ENCODE results near the gene PRKAG2.

PRKAG2 gene

DNA sequence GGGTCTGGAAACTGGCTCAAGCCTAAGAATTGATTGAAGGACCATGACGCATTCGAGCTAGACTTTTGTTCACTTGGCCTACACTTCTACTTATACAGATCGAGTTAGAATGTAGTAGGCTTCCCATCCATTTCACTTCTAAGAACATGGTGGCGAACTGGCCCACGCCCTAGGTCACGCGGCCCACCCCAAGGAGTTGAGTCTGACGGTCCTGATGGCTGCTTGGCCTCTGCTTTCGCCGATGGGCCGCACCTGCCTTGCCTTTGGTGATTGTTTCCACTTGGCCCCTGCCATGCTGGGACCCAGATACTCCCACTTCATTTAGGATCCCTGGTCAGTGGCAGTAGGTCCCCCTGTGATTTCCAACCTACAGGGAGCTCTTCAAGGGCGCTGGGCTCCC, 153.6 kb downstream of the PRKAG2 start:
- H3K27ac ChIP-seq (ENCODE audit: insufficient read depth, low read depth, low read length, poor library complexity, severe bottlenecking) = no peak overlapping the region
- WGBS, 2 experiments = 94 to 95% methylated on average over 12 of the region's 12 CpGs
- no peaks in the 10 kb centered on the region for H3K27me3 ChIP-seq (ENCODE audit: control insufficient read depth, insufficient read depth, low read length, poor library complexity, severe bottlenecking)
- no peak overlapping the region for H3K4me3 ChIP-seq (ENCODE audit: insufficient read depth, low read depth, low read length)
- H3K9me3 ChIP-seq (ENCODE audit: control insufficient read depth, low read length) = no peaks in the 10 kb centered on the region
- peaks cover 18% of the 10 kb centered on the region for H3K4me1 ChIP-seq (ENCODE audit: control insufficient read depth, insufficient read depth, low read length)
- no peaks in the 10 kb centered on the region for H3K36me3 ChIP-seq (ENCODE audit: control insufficient read depth, insufficient read depth, low read length)

DNA sequence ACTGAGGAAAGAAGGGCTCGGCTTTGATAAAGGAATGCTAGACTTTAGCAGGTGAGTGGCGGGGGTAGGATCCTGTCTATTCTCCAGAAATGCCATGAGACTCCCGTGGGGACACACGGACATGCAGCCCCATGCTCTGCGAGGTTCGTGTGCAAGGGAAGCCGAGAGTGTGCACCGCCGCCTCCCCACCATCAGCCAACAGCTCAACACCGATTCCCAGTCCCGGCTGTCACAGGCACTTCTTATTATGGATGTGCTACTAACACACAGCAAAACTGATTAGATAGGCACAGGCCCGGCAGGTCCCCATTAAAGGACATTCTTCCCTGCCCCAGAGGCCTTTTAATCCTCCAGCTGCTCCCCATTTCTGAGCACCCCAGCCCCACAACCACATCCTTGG, 154.4 kb downstream of the PRKAG2 start:
- no peak overlapping the region for H3K4me3 ChIP-seq (ENCODE audit: insufficient read depth, low read depth, low read length)
- no peaks in the 10 kb centered on the region for H3K9me3 ChIP-seq (ENCODE audit: control insufficient read depth, low read length)
- no peaks in the 10 kb centered on the region for H3K27me3 ChIP-seq (ENCODE audit: control insufficient read depth, insufficient read depth, low read length, poor library complexity, severe bottlenecking)
- 85 to 88% methylated on average over 12 of the region's 12 CpGs for WGBS, 2 experiments
- H3K27ac ChIP-seq (ENCODE audit: insufficient read depth, low read depth, low read length, poor library complexity, severe bottlenecking) = no peak overlapping the region
- H3K4me1 ChIP-seq (ENCODE audit: control insufficient read depth, insufficient read depth, low read length) = peaks cover 11% of the 10 kb centered on the region
- H3K36me3 ChIP-seq (ENCODE audit: control insufficient read depth, insufficient read depth, low read length) = no peaks in the 10 kb centered on the region

DNA sequence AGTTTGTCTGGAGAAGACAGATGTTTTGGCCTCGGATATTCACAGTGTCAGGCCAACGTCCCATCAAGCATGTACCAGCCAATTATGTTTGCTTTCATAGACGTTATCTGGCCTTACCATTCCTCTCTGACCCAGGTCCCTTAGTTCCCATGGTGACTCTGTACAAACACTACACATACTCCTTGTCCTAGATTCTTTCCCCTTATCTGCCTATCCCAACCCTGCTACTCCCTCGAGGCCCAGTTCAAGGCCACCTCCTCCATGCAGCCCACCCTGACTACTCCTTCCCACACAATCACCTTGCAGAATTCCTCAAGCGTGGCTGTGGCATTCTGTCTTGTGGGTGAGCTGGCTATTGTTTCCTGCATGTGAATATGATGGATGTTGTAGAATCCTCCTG, 155.2 kb downstream of the PRKAG2 start:
- 94 to 95% methylated on average over 5 of the region's 5 CpGs for WGBS, 2 experiments
- no peak overlapping the region for H3K27ac ChIP-seq (ENCODE audit: insufficient read depth, low read depth, low read length, poor library complexity, severe bottlenecking)
- peaks cover 7% of the 10 kb centered on the region for H3K4me1 ChIP-seq (ENCODE audit: control insufficient read depth, insufficient read depth, low read length)
- H3K4me3 ChIP-seq (ENCODE audit: insufficient read depth, low read depth, low read length) = no peak overlapping the region
- H3K36me3 ChIP-seq (ENCODE audit: control insufficient read depth, insufficient read depth, low read length) = no peaks in the 10 kb centered on the region
- H3K27me3 ChIP-seq (ENCODE audit: control insufficient read depth, insufficient read depth, low read length, poor library complexity, severe bottlenecking) = no peaks in the 10 kb centered on the region
- H3K9me3 ChIP-seq (ENCODE audit: control insufficient read depth, low read length) = no peaks in the 10 kb centered on the region

DNA sequence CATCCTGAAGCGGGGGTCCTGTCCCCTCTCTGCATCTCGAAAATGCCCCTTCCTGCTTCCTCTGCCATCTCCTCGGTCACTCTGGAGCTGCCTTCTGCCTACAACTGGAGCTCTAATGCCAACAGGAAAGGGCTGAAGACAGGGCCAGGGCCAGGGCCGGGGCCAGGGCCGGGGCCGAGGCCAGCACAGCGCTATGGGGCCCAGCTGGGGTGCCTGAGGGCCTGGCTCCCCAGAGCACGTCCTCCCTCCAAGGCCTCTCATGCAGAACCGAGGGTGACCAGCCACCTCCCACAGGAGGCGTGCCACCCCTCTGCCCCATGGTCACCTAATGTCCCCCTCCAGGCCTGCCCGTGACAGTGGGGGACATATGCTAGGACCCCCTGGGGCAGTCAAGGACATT, 155.7 kb downstream of the PRKAG2 start:
- H3K27ac ChIP-seq (ENCODE audit: insufficient read depth, low read depth, low read length, poor library complexity, severe bottlenecking) = no peak overlapping the region
- no peak overlapping the region for H3K4me3 ChIP-seq (ENCODE audit: insufficient read depth, low read depth, low read length)
- no peaks in the 10 kb centered on the region for H3K36me3 ChIP-seq (ENCODE audit: control insufficient read depth, insufficient read depth, low read length)
- peaks cover 7% of the 10 kb centered on the region for H3K4me1 ChIP-seq (ENCODE audit: control insufficient read depth, insufficient read depth, low read length)
- H3K9me3 ChIP-seq (ENCODE audit: control insufficient read depth, low read length) = no peaks in the 10 kb centered on the region
- no peaks in the 10 kb centered on the region for H3K27me3 ChIP-seq (ENCODE audit: control insufficient read depth, insufficient read depth, low read length, poor library complexity, severe bottlenecking)
- whole genome bisulfite sequencing, 2 experiments = 91 to 93% methylated on average over 11 of the region's 11 CpGs

DNA sequence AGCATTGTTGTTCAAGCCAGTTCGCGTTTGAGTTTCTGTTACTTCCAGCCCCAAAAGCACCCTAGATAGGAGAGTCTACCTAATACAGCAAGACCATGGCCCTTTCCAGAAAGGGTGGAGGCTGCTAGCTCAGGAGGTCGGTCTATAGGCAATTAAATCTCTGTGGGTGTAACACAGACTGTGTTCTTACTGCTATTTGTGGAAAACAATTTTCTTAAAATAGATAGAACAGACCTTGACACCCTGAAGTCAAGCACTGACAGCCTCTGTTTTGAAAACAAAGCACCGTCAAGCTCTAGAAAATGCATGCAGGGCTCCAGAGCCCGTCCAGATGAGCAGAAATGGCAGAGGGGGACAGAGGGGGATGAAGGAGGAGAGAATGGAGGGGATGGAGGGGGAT, 156.6 kb downstream of the PRKAG2 start:
- Histone ChIP-seq H3K4me1 (ENCODE audit: control insufficient read depth, insufficient read depth, low read length) (peaks cover 7% of the 10 kb centered on the region), H3K27ac (ENCODE audit: insufficient read depth, low read depth, low read length, poor library complexity, severe bottlenecking) (no peak overlapping the region)
- 77% methylated on average over 4 to 5 of the region's 5 CpGs for WGBS, 2 experiments

DNA sequence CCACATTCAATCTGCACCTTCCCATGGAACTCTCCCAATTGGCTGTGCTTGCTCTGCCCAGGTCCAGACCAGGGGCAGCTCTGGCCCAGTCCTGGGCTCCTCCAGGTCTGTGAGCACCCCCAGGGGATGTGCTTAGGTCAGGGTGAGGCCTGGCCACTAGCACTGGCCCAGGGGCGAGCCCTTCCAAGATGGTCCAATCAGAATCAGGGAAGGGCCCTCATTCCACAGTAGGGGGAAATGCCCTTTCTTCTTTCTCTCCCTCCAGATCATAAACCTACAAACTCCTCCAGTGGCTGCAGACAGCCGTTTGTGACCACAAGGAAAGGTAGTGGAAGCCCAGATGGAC, 157.0 kb downstream of the PRKAG2 start:
- H3K4me1 ChIP-seq (ENCODE audit: control insufficient read depth, insufficient read depth, low read length) = peaks cover 7% of the 10 kb centered on the region

More for the DNA sequence above, 156.6 kb downstream of the PRKAG2 start:
- Histone ChIP-seq H3K9me3 (ENCODE audit: control insufficient read depth, low read length) (no peaks in the 10 kb centered on the region), H3K36me3 (ENCODE audit: control insufficient read depth, insufficient read depth, low read length) (no peaks in the 10 kb centered on the region), H3K4me3 (ENCODE audit: insufficient read depth, low read depth, low read length) (no peak overlapping the region), H3K27me3 (ENCODE audit: control insufficient read depth, insufficient read depth, low read length, poor library complexity, severe bottlenecking) (no peaks in the 10 kb centered on the region)

DNA sequence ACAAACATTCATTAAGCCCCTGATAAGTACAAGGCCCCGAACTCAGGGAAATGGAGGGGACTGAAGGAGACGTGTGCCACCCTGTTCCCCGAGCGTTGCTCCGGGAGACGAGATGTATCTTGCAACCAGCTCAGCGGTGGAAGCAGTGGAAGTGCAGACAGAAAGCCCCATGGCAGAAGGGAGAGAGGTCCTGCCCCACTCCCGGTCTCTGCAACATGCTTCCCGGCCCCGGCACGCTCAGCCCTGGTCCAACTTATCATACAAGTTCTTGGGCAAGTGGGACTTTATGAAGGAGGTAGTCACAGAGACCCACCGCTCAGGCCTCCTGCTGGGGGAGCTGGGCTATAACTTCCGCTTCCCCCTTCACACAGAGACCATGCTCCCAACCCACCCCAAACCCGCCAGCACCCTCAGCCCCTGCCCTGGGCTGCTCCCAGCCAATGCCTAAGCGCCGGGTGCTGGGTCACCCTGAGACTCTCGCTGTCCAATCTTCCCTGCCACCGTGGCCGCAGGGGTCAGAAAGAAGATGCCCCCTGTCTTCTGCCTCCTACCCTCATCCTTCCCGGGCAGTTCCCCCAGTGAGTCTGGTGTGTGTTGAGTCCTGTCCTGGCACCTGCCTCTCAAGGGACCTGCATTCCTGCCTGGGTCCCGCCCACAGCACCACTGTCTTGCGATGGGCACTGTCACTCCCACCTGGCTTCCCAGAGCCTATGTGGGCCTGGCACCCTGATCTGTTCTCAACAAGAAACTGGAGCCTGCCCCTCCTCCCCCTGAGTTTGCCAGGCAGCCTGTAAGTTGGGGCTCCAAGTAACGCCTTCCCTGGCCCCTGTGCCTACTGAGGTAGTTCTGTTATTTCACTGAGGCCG, 157.7 kb downstream of the PRKAG2 start:
- WGBS, 2 experiments = 93% methylated on average over 24 of the region's 24 CpGs

More for the DNA sequence above, 157.0 kb downstream of the PRKAG2 start:
- Histone ChIP-seq H3K27me3 (ENCODE audit: control insufficient read depth, insufficient read depth, low read length, poor library complexity, severe bottlenecking) (no peaks in the 10 kb centered on the region), H3K9me3 (ENCODE audit: control insufficient read depth, low read length) (no peaks in the 10 kb centered on the region), H3K27ac (ENCODE audit: insufficient read depth, low read depth, low read length, poor library complexity, severe bottlenecking) (no peak overlapping the region), H3K36me3 (ENCODE audit: control insufficient read depth, insufficient read depth, low read length) (no peaks in the 10 kb centered on the region), H3K4me3 (ENCODE audit: insufficient read depth, low read depth, low read length) (no peak overlapping the region)
- 87 to 89% methylated on average over 2 of the region's 2 CpGs for WGBS, 2 experiments

DNA sequence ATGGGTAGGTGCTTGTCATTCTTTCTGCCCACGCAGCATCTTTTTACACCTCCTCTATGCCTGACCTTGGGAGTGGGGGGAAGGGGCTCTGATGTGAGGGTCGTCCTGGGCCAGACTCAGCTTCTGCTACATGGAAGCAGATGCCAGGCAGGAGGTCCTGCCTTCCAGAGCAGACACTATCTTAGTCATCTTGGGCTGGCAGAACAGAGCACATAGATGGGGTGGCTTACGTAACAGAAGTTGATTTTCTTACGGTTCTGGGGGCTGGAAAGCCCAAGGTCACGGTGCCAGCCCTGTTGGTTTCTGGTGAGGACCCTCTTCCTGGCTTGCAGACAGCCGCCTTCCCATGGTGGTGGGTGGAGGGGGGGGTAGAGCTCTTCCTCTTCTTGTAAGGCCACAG, 159.0 kb downstream of the PRKAG2 start:
- H3K9me3 ChIP-seq (ENCODE audit: control insufficient read depth, low read length) = no peaks in the 10 kb centered on the region
- H3K27ac ChIP-seq (ENCODE audit: insufficient read depth, low read depth, low read length, poor library complexity, severe bottlenecking) = no peak overlapping the region
- no peaks in the 10 kb centered on the region for H3K36me3 ChIP-seq (ENCODE audit: control insufficient read depth, insufficient read depth, low read length)
- H3K27me3 ChIP-seq (ENCODE audit: control insufficient read depth, insufficient read depth, low read length, poor library complexity, severe bottlenecking) = no peaks in the 10 kb centered on the region
- WGBS, 2 experiments = 84 to 90% methylated on average over 5 of the region's 6 CpGs
- peaks cover 7% of the 10 kb centered on the region for H3K4me1 ChIP-seq (ENCODE audit: control insufficient read depth, insufficient read depth, low read length)
- no peak overlapping the region for H3K4me3 ChIP-seq (ENCODE audit: insufficient read depth, low read depth, low read length)

More for the DNA sequence above, 157.7 kb downstream of the PRKAG2 start:
- no peak overlapping the region for H3K4me3 ChIP-seq (ENCODE audit: insufficient read depth, low read depth, low read length)
- H3K4me1 ChIP-seq (ENCODE audit: control insufficient read depth, insufficient read depth, low read length) = peaks cover 7% of the 10 kb centered on the region
- no peaks in the 10 kb centered on the region for H3K27me3 ChIP-seq (ENCODE audit: control insufficient read depth, insufficient read depth, low read length, poor library complexity, severe bottlenecking)
- H3K36me3 ChIP-seq (ENCODE audit: control insufficient read depth, insufficient read depth, low read length) = no peaks in the 10 kb centered on the region
- no peaks in the 10 kb centered on the region for H3K9me3 ChIP-seq (ENCODE audit: control insufficient read depth, low read length)
- H3K27ac ChIP-seq (ENCODE audit: insufficient read depth, low read depth, low read length, poor library complexity, severe bottlenecking) = no peak overlapping the region

DNA sequence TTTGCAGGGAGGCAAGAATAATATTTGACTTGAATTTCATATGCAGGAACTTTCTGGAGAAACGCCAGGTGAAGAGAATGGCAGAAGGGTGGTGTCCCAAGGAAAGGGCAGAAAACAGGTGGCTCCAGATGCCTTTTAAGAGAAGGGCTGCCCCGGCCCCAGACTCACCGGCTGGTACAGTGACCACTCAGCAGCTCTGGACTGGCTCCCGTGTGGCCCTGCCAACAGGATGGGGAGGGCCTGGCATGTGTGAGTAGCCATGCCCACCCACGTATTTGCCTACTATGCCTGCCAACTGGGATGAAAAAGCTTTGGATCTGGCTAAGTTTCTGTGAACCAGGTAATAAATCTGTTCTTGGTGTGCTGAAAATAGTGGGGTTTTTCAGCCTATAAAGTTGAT, 159.5 kb downstream of the PRKAG2 start:
- Histone ChIP-seq H3K4me3 (ENCODE audit: insufficient read depth, low read depth, low read length) (no peak overlapping the region), H3K9me3 (ENCODE audit: control insufficient read depth, low read length) (no peaks in the 10 kb centered on the region), H3K4me1 (ENCODE audit: control insufficient read depth, insufficient read depth, low read length) (peaks cover 7% of the 10 kb centered on the region), H3K36me3 (ENCODE audit: control insufficient read depth, insufficient read depth, low read length) (no peaks in the 10 kb centered on the region), H3K27me3 (ENCODE audit: control insufficient read depth, insufficient read depth, low read length, poor library complexity, severe bottlenecking) (no peaks in the 10 kb centered on the region), H3K27ac (ENCODE audit: insufficient read depth, low read depth, low read length, poor library complexity, severe bottlenecking) (no peak overlapping the region)
- 93 to 94% methylated on average over 5 of the region's 5 CpGs for WGBS, 2 experiments

DNA sequence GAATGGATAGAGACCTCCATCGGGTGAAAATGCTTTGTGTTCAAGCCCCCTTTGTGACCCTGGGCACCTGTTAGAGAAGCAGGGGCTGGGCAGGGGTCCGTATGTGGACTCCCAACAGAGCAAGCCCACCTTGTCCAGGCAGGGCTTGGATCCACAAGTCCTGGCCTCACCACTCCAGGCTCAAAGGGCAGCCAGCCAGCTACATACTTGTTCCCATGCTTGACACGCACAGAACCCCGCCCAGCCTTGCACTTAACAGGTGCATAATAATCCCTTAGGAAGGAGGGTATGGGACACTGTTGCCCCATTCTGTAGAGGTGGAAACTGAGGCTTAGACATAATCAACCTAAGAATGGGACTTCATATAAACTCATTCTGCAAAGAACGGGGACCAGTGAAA, 160.6 kb downstream of the PRKAG2 start:
- 90 to 93% methylated on average over 5 of the region's 5 CpGs for WGBS, 2 experiments
- H3K27ac ChIP-seq (ENCODE audit: insufficient read depth, low read depth, low read length, poor library complexity, severe bottlenecking) = no peak overlapping the region
- peaks cover 7% of the 10 kb centered on the region for H3K4me1 ChIP-seq (ENCODE audit: control insufficient read depth, insufficient read depth, low read length)
- H3K9me3 ChIP-seq (ENCODE audit: control insufficient read depth, low read length) = no peaks in the 10 kb centered on the region
- H3K27me3 ChIP-seq (ENCODE audit: control insufficient read depth, insufficient read depth, low read length, poor library complexity, severe bottlenecking) = no peaks in the 10 kb centered on the region
- no peak overlapping the region for H3K4me3 ChIP-seq (ENCODE audit: insufficient read depth, low read depth, low read length)
- H3K36me3 ChIP-seq (ENCODE audit: control insufficient read depth, insufficient read depth, low read length) = no peaks in the 10 kb centered on the region

All from ectodermal cell (in vitro differentiated cells).